K562 (cell line): ENCODE measurements around the gene GALNS. TPM values are rescaled to one million over a fixed set of nuclear protein-coding genes. Genes with fewer than 3 reads are reported as not detected.
A peak's percentile ranks its signal among the peaks of the same experiment; 100 is the strongest.

Experiments used
- FOXA3 ChIP-seq, 2 experiments: fragments of 450-650 bp in 1 of 2; sonication (generic) in 1 of 2; formaldehyde crosslinking; IDR thresholded peaks in 1 of 2; conservative IDR thresholded peaks in 1 of 2; 2 replicates each; pipeline versions ENCODE4 v1.4.0 to v1.8.0; 2020 to 2022; ENCODE audit warnings: mild to moderate bottlenecking in 2 of 2, missing genetic modification reagents in 1 of 2
- HEY1 ChIP-seq: fragments of 250-450 bp; sonication (Bioruptor Pico); IDR thresholded peaks from 2 replicates; pipeline ENCODE4 v1.5.0; 2020; ENCODE audit warnings: mild to moderate bottlenecking, moderate library complexity, borderline replicate concordance
- HMG20A ChIP-seq: fragments of 450-650 bp; formaldehyde crosslinking; conservative IDR thresholded peaks from 2 replicates; pipeline ENCODE4 v1.4.0; 2020; ENCODE audit warnings: mild to moderate bottlenecking, mixed read lengths
- HNRNPH1 ChIP-seq: fragments of 200-400 bp; formaldehyde crosslinking; optimal IDR thresholded peaks from 2 replicates; pipeline ENCODE3; 2017; ENCODE audit warnings: low read depth, mild to moderate bottlenecking, low read length, moderate library complexity
- JUND ChIP-seq, 2 experiments: IDR thresholded peaks; 2 replicates in 1 of 2; 3 replicates in 1 of 2; pipeline ENCODE4 v1.6.1; 2011; ENCODE audit warnings: borderline replicate concordance in 2 of 2, low read depth in 2 of 2, low read length in 2 of 2, improper control_type of control experiment in 1 of 2, missing biosample characterization in 1 of 2, missing genetic modification characterization in 1 of 2, missing genetic modification reagents in 1 of 2
- NFIX ChIP-seq: fragments of 250-450 bp; sonication (Bioruptor Pico); IDR thresholded peaks from 2 replicates; pipeline ENCODE4 v1.4.0; 2020; ENCODE audit warnings: low read depth, mild to moderate bottlenecking, moderate library complexity
- SIN3A ChIP-seq, 2 experiments: fragments of 150-350 bp in 1 of 2; IDR thresholded peaks; 2 replicates each; pipeline ENCODE4 v1.6.1; 2011 to 2016; ENCODE audit warnings: borderline replicate concordance in 2 of 2, low read depth in 2 of 2, low read length in 2 of 2, mild to moderate bottlenecking in 2 of 2, moderate library complexity in 2 of 2; ENCODE audit not compliant: control insufficient read depth in 1 of 2
- TFAM ChIP-seq: fragments of 250-450 bp; sonication (Bioruptor Pico); conservative IDR thresholded peaks from 2 replicates; pipeline ENCODE4 v1.5.0; 2021; ENCODE audit warnings: mild to moderate bottlenecking, moderate library complexity
- ZBTB7A ChIP-seq: IDR thresholded peaks from 2 replicates; pipeline ENCODE4 v1.6.1; 2011; ENCODE audit warnings: low read depth, mild to moderate bottlenecking, low read length, moderate library complexity, borderline replicate concordance; ENCODE audit not compliant: control insufficient read depth
- ZNF23 ChIP-seq: fragments of 250-450 bp; sonication (Bioruptor Pico); IDR thresholded peaks from 2 replicates; pipeline ENCODE4 v1.4.0; 2020; ENCODE audit warnings: mild to moderate bottlenecking
- ZNF239 ChIP-seq: fragments of 250-450 bp; sonication (Bioruptor Pico); IDR thresholded peaks from 2 replicates; pipeline ENCODE4 v1.4.0; 2020; ENCODE audit warnings: mild to moderate bottlenecking
- ZNF444 ChIP-seq: fragments of 250-450 bp; sonication (Bioruptor Pico); IDR thresholded peaks from 2 replicates; pipeline ENCODE4 v1.4.0; 2020; ENCODE audit warnings: mild to moderate bottlenecking, moderate library complexity
- polyA plus RNA-seq, 8 experiments: library from polyadenylated mRNA; depleted of rRNA in 4 of 8; stranded (reverse) in 5 of 8; unstranded in 3 of 8; fragments of >200 nt; fragmentation: Nextera tagmentation in 2 of 8; fragmentation: Illumina TruSeq in 1 of 8; extraction: Ambion mirVana in 2 of 8; extraction: Trizol in 1 of 8; gene quantifications; 2 replicates each; pipeline versions ENCODE4 v1.2.1 to v1.2.3, GENCODE V29; 2011 to 2014; ENCODE audit warnings: inconsistent platforms in 1 of 8, missing spikeins in 1 of 8
- total RNA-seq, 7 experiments: library from RNA; depleted of rRNA in 6 of 7; stranded (reverse); fragments of >200 nt in 6 of 7; fragmentation: Illumina TruSeq in 2 of 7; extraction: Trizol in 2 of 7; gene quantifications; 2 replicates each; pipeline versions ENCODE4 v1.2.1 to v1.2.3, GENCODE V29; 2011 to 2021; ENCODE audit warnings: low replicate concordance in 1 of 7
- TF ChIP-seq, protein P1 (sequence below): fragments of 450-650 bp; IDR thresholded peaks from 2 replicates; pipeline ENCODE4 v1.6.1; 2016; ENCODE audit warnings: antibody characterized with exemption
- TF ChIP-seq, protein P2 (sequence below), 2 experiments: fragments of 450-650 bp; IDR thresholded peaks; 2 replicates each; pipeline ENCODE4 v1.6.1; 2016
- TF ChIP-seq, protein P3 (sequence below): fragments of 450-650 bp; IDR thresholded peaks from 2 replicates; pipeline ENCODE4 v1.6.1; 2016; ENCODE audit warnings: missing biosample characterization, missing genetic modification characterization
- TF ChIP-seq, protein P4 (sequence below): fragments of 450-650 bp; IDR thresholded peaks from 2 replicates; pipeline ENCODE4 v1.6.1; 2017; ENCODE audit warnings: mild to moderate bottlenecking, moderate library complexity
- TF ChIP-seq, protein P5 (sequence below), 2 experiments: IDR thresholded peaks; 2 replicates each; pipeline ENCODE4 v1.6.1; 2012; ENCODE audit warnings: improper control_type of control experiment in 2 of 2, low read depth in 2 of 2, low read length in 2 of 2, borderline replicate concordance in 1 of 2

GALNS gene
- total and polyA plus RNA-seq, 9 of the 15 experiments (the other 6 are each of a cell fraction or from before 2014, with no cell fraction given), result 0.38 to 13.2 (median 4.3) TPM

DNA sequence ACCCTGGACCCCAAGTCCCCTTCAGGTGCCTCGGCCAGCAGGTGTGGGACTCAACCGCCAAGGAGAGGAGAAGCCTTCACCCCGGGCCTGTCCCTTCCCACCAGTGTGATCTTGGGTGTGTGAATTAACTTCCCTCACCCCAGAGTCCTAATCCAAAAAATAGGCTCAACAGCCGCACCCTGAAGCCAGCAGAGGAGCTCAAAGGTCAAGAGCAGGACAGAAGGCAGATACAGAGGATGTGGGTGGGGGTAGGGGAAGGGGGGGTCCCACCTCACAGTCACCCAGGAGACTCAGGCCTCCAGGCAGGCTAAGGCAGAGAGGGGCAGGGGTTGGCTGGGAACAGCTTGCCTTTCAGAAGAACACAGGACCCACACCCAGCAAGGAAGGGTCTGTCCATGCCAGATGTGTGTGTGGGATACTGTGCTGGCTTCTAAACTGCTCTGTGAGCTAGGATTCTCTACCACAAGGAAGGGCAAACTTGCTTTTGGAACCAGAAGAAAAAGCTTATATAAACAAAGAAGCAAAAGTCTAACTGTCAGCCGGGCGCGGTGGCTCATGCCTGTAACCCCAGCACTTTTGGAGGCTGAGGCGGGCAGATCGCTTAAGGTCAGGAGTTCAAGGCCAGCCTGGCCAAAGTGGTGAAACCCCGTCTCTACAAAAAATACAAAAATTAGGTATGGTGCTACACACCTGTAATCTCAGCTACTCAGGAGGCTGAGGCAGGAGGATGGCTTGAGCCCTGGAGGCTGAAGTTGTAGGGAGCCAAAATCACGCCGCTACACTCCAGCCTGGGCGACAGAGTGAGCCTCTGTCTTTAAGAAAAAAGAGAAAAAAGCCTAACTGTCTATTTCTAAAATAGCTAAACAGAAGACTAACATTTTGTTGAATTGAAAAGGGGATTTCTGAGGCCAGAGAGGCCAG, 76.3 kb downstream of the GALNS start (continued):
- TF ChIP-seq JUND (IDR thresholded peaks at IDR 0.05; ENCODE audit: borderline replicate concordance, low read depth, low read length) (no peak), JUND (tag; IDR thresholded peaks at IDR 0.05; ENCODE audit: borderline replicate concordance, low read depth, low read length) (no peak; the same call in 2 of the 3 replicates), ZNF239 (no peak), ZNF23 (CRISPR knock-in tag) (no peak), HNRNPH1 (no peak), HMG20A (CRISPR knock-in tag) (no peak), FOXA3 (CRISPR knock-in tag; conservative IDR thresholded peaks at IDR 0.05 in 1 of 2, IDR thresholded peaks at IDR 0.05 in 1 of 2) (peak in 1 of 2 experiments; percentile 34; a peak in 1 of 4 replicates), SIN3A (IDR thresholded peaks at IDR 0.05; ENCODE audit: borderline replicate concordance in 2 of 2, control insufficient read depth in 1 of 2, low read depth in 2 of 2, low read length in 2 of 2) (0 out of 4 replicates have a peak, but pooled peaks of 1 of the 2 experiments have one; percentile 3), ZNF444 (CRISPR knock-in tag) (no peak), NFIX (CRISPR knock-in tag) (no peak), HEY1 (CRISPR knock-in tag) (no peak), ZBTB7A (peak; percentile 64; the same call in 1 of the 2 replicates), TFAM (CRISPR knock-in tag) (no peak)
- TF ChIP-seq, protein P1, sequence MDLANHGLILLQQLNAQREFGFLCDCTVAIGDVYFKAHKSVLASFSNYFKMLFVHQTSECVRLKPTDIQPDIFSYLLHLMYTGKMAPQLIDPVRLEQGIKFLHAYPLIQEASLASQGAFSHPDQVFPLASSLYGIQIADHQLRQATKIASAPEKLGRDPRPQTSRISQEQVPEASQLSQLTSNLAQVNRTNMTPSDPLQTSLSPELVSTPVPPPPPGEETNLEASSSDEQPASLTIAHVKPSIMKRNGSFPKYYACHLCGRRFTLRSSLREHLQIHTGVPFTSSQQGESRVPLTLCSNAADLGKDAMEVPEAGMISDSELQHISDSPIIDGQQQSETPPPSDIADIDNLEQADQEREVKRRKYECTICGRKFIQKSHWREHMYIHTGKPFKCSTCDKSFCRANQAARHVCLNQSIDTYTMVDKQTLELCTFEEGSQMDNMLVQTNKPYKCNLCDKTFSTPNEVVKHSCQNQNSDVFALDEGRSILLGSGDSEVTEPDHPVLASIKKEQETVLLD, result no peak
- TF ChIP-seq, protein P2, sequence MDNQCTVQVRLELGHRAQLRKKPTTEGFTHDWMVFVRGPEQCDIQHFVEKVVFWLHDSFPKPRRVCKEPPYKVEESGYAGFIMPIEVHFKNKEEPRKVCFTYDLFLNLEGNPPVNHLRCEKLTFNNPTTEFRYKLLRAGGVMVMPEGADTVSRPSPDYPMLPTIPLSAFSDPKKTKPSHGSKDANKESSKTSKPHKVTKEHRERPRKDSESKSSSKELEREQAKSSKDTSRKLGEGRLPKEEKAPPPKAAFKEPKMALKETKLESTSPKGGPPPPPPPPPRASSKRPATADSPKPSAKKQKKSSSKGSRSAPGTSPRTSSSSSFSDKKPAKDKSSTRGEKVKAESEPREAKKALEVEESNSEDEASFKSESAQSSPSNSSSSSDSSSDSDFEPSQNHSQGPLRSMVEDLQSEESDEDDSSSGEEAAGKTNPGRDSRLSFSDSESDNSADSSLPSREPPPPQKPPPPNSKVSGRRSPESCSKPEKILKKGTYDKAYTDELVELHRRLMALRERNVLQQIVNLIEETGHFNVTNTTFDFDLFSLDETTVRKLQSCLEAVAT (IDR thresholded peaks at IDR 0.05), result peak; percentile 22 to 41; a peak in 1 of 4 replicates
- TF ChIP-seq, protein P3, sequence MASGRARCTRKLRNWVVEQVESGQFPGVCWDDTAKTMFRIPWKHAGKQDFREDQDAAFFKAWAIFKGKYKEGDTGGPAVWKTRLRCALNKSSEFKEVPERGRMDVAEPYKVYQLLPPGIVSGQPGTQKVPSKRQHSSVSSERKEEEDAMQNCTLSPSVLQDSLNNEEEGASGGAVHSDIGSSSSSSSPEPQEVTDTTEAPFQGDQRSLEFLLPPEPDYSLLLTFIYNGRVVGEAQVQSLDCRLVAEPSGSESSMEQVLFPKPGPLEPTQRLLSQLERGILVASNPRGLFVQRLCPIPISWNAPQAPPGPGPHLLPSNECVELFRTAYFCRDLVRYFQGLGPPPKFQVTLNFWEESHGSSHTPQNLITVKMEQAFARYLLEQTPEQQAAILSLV (tag), result no peak
- TF ChIP-seq, protein P4, sequence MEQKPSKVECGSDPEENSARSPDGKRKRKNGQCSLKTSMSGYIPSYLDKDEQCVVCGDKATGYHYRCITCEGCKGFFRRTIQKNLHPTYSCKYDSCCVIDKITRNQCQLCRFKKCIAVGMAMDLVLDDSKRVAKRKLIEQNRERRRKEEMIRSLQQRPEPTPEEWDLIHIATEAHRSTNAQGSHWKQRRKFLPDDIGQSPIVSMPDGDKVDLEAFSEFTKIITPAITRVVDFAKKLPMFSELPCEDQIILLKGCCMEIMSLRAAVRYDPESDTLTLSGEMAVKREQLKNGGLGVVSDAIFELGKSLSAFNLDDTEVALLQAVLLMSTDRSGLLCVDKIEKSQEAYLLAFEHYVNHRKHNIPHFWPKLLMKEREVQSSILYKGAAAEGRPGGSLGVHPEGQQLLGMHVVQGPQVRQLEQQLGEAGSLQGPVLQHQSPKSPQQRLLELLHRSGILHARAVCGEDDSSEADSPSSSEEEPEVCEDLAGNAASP, result no peak
- TF ChIP-seq, protein P5, sequence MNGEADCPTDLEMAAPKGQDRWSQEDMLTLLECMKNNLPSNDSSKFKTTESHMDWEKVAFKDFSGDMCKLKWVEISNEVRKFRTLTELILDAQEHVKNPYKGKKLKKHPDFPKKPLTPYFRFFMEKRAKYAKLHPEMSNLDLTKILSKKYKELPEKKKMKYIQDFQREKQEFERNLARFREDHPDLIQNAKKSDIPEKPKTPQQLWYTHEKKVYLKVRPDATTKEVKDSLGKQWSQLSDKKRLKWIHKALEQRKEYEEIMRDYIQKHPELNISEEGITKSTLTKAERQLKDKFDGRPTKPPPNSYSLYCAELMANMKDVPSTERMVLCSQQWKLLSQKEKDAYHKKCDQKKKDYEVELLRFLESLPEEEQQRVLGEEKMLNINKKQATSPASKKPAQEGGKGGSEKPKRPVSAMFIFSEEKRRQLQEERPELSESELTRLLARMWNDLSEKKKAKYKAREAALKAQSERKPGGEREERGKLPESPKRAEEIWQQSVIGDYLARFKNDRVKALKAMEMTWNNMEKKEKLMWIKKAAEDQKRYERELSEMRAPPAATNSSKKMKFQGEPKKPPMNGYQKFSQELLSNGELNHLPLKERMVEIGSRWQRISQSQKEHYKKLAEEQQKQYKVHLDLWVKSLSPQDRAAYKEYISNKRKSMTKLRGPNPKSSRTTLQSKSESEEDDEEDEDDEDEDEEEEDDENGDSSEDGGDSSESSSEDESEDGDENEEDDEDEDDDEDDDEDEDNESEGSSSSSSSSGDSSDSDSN (IDR thresholded peaks at IDR 0.05; ENCODE audit: borderline replicate concordance in 1 of 2, low read depth in 2 of 2, low read length in 2 of 2), result 0 out of 4 replicates have a peak, but pooled peaks of 1 of the 2 experiments have one; percentile 20
